Stimulated activated CD8-positive, alpha-beta memory T cell treated with anti-CD3 and anti-CD28 coated beads, Interleukin-4, amount 100 ng/mL, for 4 hours (primary cell): ENCODE data around the gene ETDB.
"Not testable (repeated sequence)": the region's sequence is repeated elsewhere in the genome, so short reads cannot be mapped to it uniquely, and the experiment has no call there.

Experiments
- DNase-seq, 2 donors: peaks; one replicate each; pipeline ENCODE4 v3.0.0-alpha.2; 2020; ENCODE audit warnings: low read depth in 2 of 2, low spot score in 1 of 2

Gene ETDB

DNA sequence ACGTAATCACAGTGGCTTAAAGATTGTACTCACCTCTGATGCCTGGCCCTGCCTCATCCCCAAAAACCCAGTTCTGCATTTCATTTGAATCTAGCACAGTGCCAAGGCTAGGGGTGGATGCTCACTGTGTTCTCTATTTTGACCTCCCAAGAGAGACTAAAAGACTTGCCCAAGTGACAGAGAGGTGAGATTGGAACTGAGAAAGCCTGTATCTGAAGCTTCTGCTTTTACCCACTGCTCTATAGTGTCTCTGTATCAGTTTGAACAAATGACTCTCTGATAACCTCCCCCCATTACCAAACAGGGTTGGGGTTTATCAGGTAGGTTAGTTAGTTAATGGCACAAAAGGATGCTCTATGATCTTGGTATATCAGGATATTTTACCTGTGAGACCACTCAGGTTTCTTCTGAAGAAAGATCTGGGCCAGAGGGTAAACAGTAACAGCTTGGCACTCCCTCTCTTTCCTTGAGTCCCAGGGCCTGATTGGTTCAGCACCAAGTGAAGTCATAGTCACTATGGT, at the start of gene ETDB:
TSS of gene ETDB (minus strand) at position 471 of the 521 bp plus-strand sequence. CDS start 1,265 bp downstream, outside the sequence.
- DNase-seq = not testable (repeated sequence)

DNA sequence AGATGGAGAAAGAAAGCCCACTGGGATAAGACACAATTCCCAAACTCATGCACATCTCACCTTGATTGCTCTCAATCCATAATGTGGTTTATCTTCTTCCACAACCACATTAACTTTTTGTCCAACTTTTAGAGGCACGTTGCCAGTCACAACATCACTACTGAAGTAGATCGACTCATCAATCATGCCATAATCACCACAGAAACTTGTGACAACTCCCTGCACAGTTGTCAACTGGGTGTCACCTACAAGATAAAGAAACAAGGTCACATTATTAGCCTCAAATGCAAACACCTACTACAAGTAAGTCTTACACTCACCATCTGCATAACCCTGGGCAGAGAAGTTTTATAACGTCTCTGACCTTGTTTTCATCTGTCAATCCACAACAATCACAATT, 49.2 kb upstream of the ETDB start:
- not testable (repeated sequence) for DNase-seq

DNA sequence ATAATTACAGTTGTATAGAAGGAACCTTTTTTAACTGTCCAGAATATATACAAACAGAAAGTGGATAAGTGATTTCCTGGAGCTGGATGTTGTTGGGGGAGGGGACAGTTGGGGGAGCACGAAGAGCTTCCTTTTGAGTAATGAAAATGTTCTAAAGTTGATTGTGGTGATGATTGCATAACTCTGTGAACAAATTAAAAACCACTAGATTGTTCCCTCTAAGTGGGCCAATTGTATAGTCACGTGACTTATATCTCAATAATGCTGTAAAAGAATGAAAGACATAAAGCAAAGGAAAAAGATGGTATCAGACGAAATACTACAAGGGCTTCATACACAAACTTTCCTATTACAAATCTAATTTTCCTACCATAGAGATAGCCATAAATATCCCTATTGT, 48.2 kb upstream of the ETDB start:
- DNase-seq = no peak

DNA sequence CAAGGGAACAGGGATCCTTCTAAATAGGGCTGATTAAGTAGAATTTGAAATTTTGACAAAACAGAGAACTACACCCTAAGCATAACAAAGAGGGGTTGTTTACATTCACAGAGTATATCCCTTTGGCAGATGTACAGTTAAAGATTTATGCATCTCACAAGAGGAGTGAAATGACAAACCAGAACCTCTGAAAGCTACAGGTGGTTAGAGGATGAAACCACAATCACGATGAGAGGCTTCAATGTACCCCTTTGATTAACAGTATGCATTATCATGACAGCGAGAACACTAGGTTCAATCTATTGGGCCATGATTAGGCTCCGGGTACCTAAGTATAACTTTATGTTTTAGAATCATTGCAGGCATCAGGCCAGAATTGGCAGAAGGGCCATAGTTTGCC, 34.4 kb upstream of the ETDB start:
- not testable (repeated sequence) for DNase-seq

DNA sequence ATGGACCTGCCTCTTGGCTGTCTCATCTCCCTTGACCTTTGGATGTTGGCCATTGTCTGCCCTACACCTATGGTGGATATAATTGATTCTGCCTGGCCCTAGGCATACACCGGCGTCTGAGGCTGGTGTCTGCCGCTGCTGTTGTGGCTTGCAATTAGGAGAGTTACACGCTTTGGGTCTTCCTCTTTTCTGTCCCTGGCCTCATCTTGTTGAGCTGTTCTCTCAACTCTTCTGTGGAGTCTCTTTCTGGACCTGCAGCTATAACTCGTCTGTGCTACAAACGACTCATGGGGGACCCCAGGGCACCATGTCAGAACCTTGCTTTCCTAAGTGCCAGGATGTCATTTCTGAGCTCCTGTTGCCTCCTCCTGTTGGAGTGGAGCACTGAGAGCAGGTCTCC, 5.8 kb upstream of the ETDB start:
- not testable (repeated sequence) for DNase-seq

DNA sequence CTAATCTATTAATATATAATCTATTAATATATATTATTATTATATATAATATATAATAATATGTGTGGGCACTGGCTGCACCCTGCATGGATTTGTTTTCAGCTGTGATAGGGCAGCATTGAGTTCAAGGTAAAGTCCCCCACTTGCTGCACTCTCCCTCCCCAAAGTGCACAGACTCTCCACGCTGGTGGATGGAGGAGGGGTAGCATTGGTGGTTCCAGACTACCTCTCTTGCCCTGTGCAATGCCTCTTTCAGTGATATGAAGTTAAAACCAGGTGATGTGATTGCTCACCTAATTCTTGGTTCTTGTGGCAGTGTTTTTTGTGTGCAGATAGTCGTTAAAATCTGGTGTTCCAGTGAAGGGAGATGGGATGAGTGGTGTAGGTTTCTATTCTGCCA, 4.3 kb downstream of the ETDB start:
- DNase-seq = not testable (repeated sequence)

DNA sequence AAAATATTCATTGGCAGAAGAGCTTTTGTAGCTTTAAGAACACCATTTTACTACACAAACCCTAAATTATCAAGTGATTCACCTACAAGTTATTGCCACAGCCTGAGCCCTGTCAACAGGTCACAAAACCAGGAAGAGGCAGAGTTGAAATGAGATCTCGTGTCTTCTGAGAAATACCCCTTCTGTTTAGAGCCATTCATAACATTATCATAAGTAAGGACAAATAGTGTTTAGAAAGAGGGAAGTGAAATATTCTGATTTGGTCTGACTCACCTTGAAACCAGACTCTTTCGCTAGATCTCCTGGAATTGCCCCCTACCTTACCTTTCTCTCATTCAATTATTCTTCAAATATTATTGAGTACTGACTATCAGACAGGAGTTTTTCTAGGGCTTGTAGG, 5.9 kb downstream of the ETDB start:
- no peak for DNase-seq

DNA sequence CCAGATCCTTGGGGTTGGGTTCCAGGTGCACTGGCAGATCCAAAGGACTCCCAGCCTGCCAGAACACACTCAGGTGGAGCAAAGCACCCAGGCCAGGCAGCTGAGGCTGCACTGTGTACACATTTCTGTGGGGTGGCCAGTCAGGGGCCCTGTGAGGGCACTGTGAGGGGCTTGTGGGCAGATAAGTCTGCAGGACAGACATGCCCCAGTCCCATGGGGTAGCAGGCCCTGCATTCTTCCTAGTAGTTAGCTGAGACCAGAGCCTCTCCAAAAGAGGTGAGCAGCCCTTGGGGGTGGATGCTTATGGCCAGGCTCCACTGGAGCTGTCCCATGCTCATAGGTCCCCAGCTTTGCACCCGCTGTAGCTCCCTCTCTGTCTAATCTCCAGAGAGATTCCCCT, 7.6 kb downstream of the ETDB start:
- DNase-seq = no peak

DNA sequence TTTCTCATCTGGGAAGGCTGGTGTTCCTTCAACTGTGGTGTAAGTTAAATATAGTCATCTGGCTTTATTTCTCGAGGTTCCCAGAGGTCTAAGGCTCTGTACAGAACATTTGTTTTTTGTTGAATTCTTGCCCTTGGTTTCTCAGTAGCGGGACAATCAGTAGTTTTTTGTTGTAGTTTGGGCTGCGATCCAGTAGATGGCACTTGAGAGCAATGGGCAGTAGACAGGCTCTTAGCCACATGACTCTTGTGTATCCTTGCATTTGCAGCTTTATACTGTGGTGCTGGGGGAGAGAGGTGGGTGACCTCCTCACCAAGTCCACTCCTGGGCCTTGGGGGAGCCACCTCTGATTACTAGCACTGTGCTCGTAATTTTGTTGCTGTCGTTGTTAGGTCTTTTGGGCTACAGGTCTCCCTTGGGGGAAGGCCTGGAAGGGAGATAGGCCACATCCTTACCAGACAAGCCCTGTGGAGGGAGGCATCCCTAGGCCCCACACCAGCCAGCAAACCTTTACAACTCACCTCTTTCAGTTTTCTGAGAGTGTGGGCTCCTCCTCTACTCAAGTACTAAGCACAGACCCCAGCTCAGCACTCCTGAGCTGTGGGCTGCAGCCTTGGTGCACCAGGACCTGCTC, 8.1 kb downstream of the ETDB start:
- DNase-seq = no peak

DNA sequence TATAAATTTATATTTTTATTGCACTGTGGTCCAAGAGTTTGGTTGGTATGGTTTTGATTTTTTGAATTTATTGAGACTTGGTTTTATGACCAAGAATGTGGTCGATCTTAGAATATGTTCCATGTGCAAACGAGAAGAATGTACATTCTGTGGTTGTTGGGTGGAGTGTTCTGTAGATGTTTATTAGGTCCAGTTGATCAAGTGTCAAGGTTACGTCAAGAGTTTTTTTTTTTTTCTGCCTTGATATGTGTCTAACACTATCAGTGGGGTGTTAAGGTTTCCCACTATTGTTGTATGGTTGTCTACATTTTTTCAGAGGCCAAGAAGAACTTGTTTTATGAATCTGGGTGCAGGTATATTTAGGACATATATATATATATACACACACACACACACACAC, 10.8 kb downstream of the ETDB start:
- DNase-seq = no peak

DNA sequence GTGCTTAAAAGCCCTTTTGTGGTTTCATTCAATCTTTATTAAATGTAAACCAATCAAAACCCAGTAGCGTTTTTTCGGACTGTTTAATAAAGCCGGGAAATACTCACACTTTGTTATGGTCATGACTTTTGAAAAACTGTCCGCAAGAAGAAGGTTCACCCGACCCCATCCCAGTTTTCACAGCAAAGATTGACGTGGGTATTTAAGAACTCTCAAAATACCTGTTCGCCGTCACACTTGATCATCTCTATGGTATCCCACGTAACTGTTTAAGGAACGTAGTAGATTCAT, 20.9 kb downstream of the ETDB start:
- no peak for DNase-seq

DNA sequence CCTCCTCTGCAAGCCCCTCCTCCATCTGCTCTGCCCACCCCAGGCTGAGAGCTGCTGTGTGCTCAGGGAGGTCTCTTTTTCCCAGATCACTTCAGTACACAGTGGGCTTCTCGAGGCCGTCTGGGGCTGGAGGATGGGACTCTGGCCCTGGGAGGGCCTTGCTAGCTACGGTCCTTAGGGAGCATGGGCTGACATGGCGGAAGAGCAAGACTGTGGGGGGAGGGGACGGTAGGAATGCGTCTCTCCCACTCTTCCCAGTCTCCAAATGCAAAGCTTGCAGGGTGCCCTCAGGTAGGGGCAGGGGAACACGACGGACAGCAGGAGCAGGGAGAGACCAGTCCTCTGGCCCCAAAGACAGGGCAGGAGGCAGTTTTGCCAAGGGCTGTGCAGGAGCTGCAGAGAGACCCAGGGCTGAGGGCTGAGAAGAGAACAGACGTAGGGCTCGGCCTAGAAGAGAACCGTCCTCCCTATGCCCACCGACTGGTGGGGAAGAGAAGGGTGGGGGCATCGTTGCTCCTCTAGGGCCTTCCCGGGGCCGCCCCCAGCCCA, 23.1 kb downstream of the ETDB start:
- not testable (repeated sequence) for DNase-seq

DNA sequence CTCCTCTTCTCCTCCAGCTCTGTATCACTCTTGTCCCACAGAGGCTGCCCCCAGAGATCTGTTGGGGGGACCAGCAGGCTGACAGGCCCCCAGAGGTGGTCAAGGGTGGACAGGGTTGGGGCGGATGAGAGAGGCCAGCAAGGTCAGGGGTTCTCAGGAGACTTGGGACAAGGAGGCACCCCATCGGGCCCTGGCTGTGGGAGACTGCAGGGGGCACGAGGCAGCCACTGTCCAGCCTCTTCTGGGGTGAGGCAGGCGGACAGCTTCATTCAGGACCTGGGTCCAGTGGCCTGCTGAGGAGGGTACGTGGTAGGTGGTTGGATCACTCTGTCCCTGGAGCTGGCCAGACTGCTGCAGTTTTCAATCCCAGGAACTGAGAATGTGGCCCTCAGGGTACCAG, 24.6 kb downstream of the ETDB start:
- DNase-seq = no peak

DNA sequence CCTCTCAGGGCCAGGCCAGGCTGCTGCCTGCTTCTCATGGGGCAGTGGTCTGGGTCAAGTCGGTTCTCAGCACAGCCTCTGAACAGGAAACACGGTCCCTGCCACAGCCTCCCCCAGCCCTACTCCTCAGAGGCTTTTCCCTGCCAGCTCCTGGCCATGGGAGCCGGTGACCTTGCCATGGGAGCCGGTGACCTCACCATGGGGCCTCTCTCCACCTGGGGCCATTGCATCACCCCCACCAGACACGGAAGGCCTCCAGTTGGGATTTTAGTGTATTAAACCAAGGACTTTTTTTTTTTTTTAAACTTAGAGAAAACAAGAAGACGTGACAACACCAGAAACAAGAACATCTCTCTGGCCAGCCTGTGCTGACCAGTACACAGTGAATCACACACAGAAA, 25.6 kb downstream of the ETDB start:
- no peak for DNase-seq

DNA sequence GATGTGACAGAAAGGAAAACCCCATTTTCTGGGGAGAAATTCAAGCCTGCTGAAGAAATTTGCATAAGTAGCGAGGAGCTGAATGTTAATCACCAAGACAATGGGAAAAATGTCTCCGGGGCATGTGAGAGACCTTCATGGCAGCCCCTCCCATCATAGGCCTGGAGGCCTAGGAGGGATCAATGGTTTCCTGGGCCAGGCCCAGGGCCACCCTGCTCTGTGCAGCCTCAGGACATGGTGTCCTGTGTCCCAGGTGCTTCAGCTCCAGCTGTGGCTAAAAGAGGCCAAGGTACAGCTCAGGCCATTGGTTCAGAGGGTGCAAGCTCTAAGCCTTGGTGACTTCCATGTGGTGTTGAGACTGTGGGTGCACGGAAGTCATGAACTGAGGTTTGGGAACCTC, 31.2 kb downstream of the ETDB start:
- no peak for DNase-seq

DNA sequence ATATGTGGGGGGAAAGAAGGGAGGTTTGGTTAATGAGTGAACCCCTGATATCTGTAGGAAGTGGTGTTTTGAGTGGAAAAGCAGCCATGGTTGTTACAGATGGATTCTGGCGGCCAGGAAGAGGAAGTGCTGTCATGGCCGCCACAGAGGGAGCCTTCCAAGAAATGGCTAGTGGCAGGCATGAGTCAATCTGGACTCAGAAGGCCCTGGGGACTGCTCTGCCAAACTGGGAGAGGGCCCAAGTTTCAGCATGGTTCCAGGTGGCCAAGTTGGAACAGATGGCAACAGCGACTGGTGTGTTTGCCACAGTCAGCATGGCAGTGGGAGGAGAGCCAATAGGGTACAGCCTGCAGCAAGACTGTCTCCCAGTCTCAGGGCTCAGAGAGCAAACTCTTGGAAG, 32.5 kb downstream of the ETDB start:
- no peak for DNase-seq

DNA sequence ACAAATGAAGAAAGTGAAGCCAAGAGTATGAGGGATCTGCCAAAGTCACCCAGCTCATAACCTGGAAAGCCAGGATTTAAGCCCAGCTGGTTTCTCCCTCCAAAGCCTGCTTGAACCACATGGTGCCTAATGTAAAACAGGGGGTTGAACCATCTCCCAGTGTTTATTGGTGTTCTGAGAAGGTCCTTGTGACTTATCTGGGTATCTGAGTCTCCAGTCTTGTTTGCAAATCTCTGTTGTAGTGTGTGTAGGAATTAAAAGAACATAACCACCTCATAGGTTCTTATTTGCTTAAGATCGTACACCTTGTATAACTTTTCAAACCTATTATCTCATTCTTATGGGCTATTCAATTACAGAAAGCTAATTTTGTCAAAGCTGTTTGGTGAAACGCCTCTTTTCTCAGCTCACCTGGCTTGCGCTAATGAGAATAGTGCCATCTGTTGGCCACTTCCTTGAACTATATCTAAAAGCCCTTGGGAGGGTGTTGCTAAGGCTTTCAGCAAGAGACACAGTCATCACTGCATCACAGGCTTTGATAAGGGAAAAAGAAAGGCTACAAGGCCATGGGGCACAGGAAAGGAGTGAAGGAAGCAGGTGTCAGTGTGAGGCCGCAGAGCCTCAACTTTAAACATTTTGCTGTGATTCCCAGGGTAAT, 34.0 kb downstream of the ETDB start:
- no peak for DNase-seq

DNA sequence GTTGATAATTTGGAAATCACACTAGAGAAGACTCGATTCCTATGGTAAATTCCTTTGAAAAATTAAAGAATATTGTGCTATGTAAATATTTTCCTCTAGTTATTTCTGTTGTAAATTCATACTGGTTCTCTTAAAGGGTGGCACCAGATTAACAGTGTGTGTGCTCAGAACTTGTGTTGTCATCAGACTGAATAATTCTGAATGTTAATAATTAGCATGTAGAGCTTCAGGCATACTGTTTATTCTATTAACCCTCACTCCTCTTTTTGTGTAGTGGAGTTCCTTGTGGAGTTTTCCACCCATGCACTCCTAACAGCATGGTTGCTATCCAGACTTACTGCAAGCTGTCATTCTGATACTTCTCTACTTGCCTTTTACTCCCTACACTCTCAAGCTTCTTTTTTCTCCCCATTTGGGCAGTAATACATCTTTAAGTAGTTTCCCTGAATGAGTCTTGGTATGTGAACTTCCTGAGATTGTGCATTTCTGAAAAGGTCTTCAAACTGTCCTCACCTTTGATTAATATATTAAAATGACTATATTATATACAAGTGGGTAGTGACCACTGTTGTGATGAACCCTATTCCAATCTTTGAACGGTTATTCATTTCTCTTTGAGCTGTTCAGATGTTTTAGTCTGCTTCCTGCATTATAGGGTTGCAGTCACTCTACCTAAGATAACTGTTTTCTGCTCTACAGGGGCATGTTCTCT, 38.5 kb downstream of the ETDB start:
- DNase-seq = no peak
